Testis (tissue), 2 donors: ENCODE data around the gene DDC.

ENCODE experiments used
- POLR2A ChIP-seq: fragments of 450-650 bp; IDR thresholded peaks from one replicate; pipeline ENCODE4 v1.6.1; 2017; ENCODE audit warnings: antibody characterized with exemption, mild to moderate bottlenecking, moderate library complexity
- TF ChIP-seq, protein P1 (sequence below), 3 experiments: fragments of 450-650 bp in 2 of 3; fragments of 200-600 bp in 1 of 3; sonication (generic) in 1 of 3; IDR thresholded peaks; one replicate each; pipeline ENCODE4 v1.5.1; 2016 to 2019; ENCODE audit warnings: antibody characterized with exemption in 3 of 3, mild to moderate bottlenecking in 2 of 3, moderate library complexity in 1 of 3

- TF ChIP-seq, protein P1, sequence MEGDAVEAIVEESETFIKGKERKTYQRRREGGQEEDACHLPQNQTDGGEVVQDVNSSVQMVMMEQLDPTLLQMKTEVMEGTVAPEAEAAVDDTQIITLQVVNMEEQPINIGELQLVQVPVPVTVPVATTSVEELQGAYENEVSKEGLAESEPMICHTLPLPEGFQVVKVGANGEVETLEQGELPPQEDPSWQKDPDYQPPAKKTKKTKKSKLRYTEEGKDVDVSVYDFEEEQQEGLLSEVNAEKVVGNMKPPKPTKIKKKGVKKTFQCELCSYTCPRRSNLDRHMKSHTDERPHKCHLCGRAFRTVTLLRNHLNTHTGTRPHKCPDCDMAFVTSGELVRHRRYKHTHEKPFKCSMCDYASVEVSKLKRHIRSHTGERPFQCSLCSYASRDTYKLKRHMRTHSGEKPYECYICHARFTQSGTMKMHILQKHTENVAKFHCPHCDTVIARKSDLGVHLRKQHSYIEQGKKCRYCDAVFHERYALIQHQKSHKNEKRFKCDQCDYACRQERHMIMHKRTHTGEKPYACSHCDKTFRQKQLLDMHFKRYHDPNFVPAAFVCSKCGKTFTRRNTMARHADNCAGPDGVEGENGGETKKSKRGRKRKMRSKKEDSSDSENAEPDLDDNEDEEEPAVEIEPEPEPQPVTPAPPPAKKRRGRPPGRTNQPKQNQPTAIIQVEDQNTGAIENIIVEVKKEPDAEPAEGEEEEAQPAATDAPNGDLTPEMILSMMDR (IDR thresholded peaks at IDR 0.05): no peak
- no peak for TF ChIP-seq POLR2A
Measured at GRCh38 chr7:50531401-50531911, 33.7 kb downstream of the DDC start.
